EH (cell line): ENCODE results near the gene SIAH3.

Experiments used
- DNase-seq: peaks from one replicate; pipeline ENCODE4 v3.0.0-alpha.2; 2015; ENCODE audit warnings: low read depth

The SIAH3 gene

GRCh38 chr13:45861322-45861721, 9.8 kb upstream of the SIAH3 start:
- DNase-seq, result peak; percentile 16

- DNase-seq, result no peak
Observed at GRCh38 chr13:45860240-45860639, 8.7 kb upstream of the SIAH3 start.

- no peak for DNase-seq
Observed at GRCh38 chr13:45859705-45860104, 8.2 kb upstream of the SIAH3 start.

GRCh38 chr13:45852494-45852893, 941 bp upstream of the SIAH3 start:
- DNase-seq, result no peak

- no peak for DNase-seq
Observed at GRCh38 chr13:45851956-45852355, 403 bp upstream of the SIAH3 start.

- DNase-seq, result no peak
Observed at GRCh38 chr13:45850027-45850613, 1.4 kb downstream of the SIAH3 start.

GRCh38 chr13:45849408-45849807, 2.1 kb downstream of the SIAH3 start:
- no peak for DNase-seq

- no peak for DNase-seq
Observed at GRCh38 chr13:45847554-45848224, 3.9 kb downstream of the SIAH3 start.

- DNase-seq, result no peak
Observed at GRCh38 chr13:45846681-45847080, 4.9 kb downstream of the SIAH3 start.

GRCh38 chr13:45838171-45838745, 13.3 kb downstream of the SIAH3 start:
- DNase-seq, result no peak

- DNase-seq, result no peak
Observed at GRCh38 chr13:45837111-45837510, 14.4 kb downstream of the SIAH3 start.

- DNase-seq, result no peak
Observed at GRCh38 chr13:45834411-45834994, 17.1 kb downstream of the SIAH3 start.

GRCh38 chr13:45833663-45834375, 17.7 kb downstream of the SIAH3 start:
- DNase-seq, result peak; percentile 26

GRCh38 chr13:45833242-45833641, 18.3 kb downstream of the SIAH3 start:
- no peak for DNase-seq

- DNase-seq, result no peak
Observed at GRCh38 chr13:45831851-45832250, 19.7 kb downstream of the SIAH3 start.

GRCh38 chr13:45830121-45830520, 21.4 kb downstream of the SIAH3 start:
- DNase-seq, result no peak

GRCh38 chr13:45828256-45828968, 23.1 kb downstream of the SIAH3 start:
- DNase-seq, result no peak

- DNase-seq, result no peak
Observed at GRCh38 chr13:45827318-45827717, 24.2 kb downstream of the SIAH3 start.

GRCh38 chr13:45826731-45827130, 24.8 kb downstream of the SIAH3 start:
- no peak for DNase-seq

GRCh38 chr13:45825387-45825650, 26.2 kb downstream of the SIAH3 start:
- DNase-seq, result no peak

- DNase-seq, result no peak
Observed at GRCh38 chr13:45823583-45823982, 28.0 kb downstream of the SIAH3 start.

- DNase-seq, result no peak
Observed at GRCh38 chr13:45821811-45822210, 29.7 kb downstream of the SIAH3 start.
